GM23338 (cell line): ENCODE measurements around the gene L3MBTL4. TPM values are rescaled to one million over a fixed set of nuclear protein-coding genes. Genes with fewer than 3 reads are reported as not detected.

Experiments used
- ATAC-seq: fragments of 200-7000 bp; cut with Tn5 transposase; 3 replicates; pipeline ENCODE4 v1.9.1; 2020
- DNase-seq: peaks from one replicate; pipeline ENCODE4 v3.0.0-alpha.2; 2015; ENCODE audit warnings: low spot score
- H2AFZ ChIP-seq: fragments of 200-600 bp; sonication (generic); 2 replicates; pipeline ENCODE4 v1.8.0; 2016; ENCODE audit warnings: antibody characterized with exemption, mild to moderate bottlenecking, moderate library complexity
- H3F3A ChIP-seq: fragments of 200-600 bp; sonication (generic); replicated peaks from 2 replicates; pipeline ENCODE4 v1.8.0; 2017; ENCODE audit warnings: antibody characterized with exemption, mixed run types, low read depth
- H3K27ac ChIP-seq: fragments of 200-600 bp; sonication (generic); 2 replicates; pipeline ENCODE4 v1.6.1; 2016; ENCODE audit warnings: low read depth
- H3K27me3 ChIP-seq: fragments of 200-600 bp; sonication (generic); 2 replicates; pipeline ENCODE4 v1.8.0; 2016; ENCODE audit warnings: mild to moderate bottlenecking, mixed run types, moderate library complexity; ENCODE audit not compliant: insufficient read depth
- H3K36me3 ChIP-seq: fragments of 200-600 bp; sonication (generic); 2 replicates; pipeline ENCODE4 v1.8.0; 2016; ENCODE audit warnings: mild to moderate bottlenecking; ENCODE audit not compliant: insufficient read depth
- H3K4me1 ChIP-seq: fragments of 200-600 bp; sonication (generic); 2 replicates; pipeline ENCODE4 v1.8.0; 2016; ENCODE audit warnings: mild to moderate bottlenecking, moderate library complexity; ENCODE audit not compliant: insufficient read depth
- H3K4me2 ChIP-seq: fragments of 200-600 bp; sonication (generic); 2 replicates; pipeline ENCODE4 v1.7.1; 2017; ENCODE audit warnings: mixed run types
- H3K4me3 ChIP-seq: fragments of 200-600 bp; sonication (generic); 2 replicates; pipeline ENCODE4 v1.6.1; 2016; ENCODE audit warnings: mixed run types
- H3K79me2 ChIP-seq: fragments of 200-600 bp; sonication (generic); replicated peaks from 2 replicates; pipeline ENCODE4 v1.8.0; 2017; ENCODE audit warnings: mild to moderate bottlenecking; ENCODE audit not compliant: insufficient read depth
- H3K9me2 ChIP-seq: fragments of 200-600 bp; sonication (generic); 2 replicates; pipeline ENCODE4 v1.8.0; 2017; ENCODE audit not compliant: insufficient read depth
- H4K20me1 ChIP-seq: fragments of 200-600 bp; sonication (generic); replicated peaks from 2 replicates; pipeline ENCODE4 v1.8.0; 2017; ENCODE audit warnings: mild to moderate bottlenecking; ENCODE audit not compliant: insufficient read depth
- H3K27ac Mint-ChIP-seq: 2 replicates; pipeline ENCODE4 v1.8.0; 2020; ENCODE audit warnings: inconsistent platforms, mild to moderate bottlenecking, moderate library complexity, mixed read lengths
- H3K27me3 Mint-ChIP-seq: 3 replicates; pipeline ENCODE4 v1.8.0; 2022; ENCODE audit warnings: low read depth, mild to moderate bottlenecking, moderate library complexity, mixed read lengths, inconsistent platforms; ENCODE audit not compliant: insufficient read depth, poor library complexity
- H3K36me3 Mint-ChIP-seq: 3 replicates; pipeline ENCODE4 v1.8.0; 2021; ENCODE audit warnings: low read depth, mild to moderate bottlenecking, inconsistent platforms, moderate library complexity, mixed read lengths
- H3K4me1 Mint-ChIP-seq: 3 replicates; pipeline ENCODE4 v1.8.0; 2020; ENCODE audit warnings: mild to moderate bottlenecking, inconsistent platforms, mixed read lengths
- H3K4me3 Mint-ChIP-seq: 3 replicates; pipeline ENCODE4 v1.8.0; 2021; ENCODE audit warnings: moderate library complexity, mild to moderate bottlenecking, inconsistent platforms, mixed read lengths
- H3K9me3 Mint-ChIP-seq: 3 replicates; pipeline ENCODE4 v1.8.0; 2020; ENCODE audit warnings: moderate library complexity, mild to moderate bottlenecking, inconsistent platforms, mixed read lengths
- CREB1 ChIP-seq: fragments of 250-450 bp; sonication (Bioruptor Pico); IDR thresholded peaks from 2 replicates; pipeline ENCODE4 v1.5.0; 2020; ENCODE audit warnings: low read depth, mild to moderate bottlenecking, moderate library complexity
- CTCF ChIP-seq, 2 experiments: fragments of 200-600 bp in 1 of 2; sonication (generic) in 1 of 2; conservative IDR thresholded peaks; 2 replicates each; pipeline versions ENCODE4 v1.5.1 to v1.6.1; 2016 to 2017; ENCODE audit warnings: antibody characterized with exemption in 2 of 2, low read depth in 2 of 2, mild to moderate bottlenecking in 2 of 2, moderate library complexity in 1 of 2
- ETS1 ChIP-seq: IDR thresholded peaks from 2 replicates; pipeline ENCODE4 v1.6.1; 2016; ENCODE audit warnings: antibody characterized with exemption
- JUNB ChIP-seq: IDR thresholded peaks from one replicate; pipeline ENCODE4 v1.6.1; 2016; ENCODE audit warnings: antibody characterized with exemption; ENCODE audit not compliant: unreplicated experiment
- NANOG ChIP-seq: IDR thresholded peaks from 2 replicates; pipeline ENCODE4 v1.6.1; 2016; ENCODE audit warnings: antibody characterized with exemption, borderline replicate concordance
- POLR2AphosphoS5 ChIP-seq: IDR thresholded peaks from 2 replicates; pipeline ENCODE4 v1.6.1; 2016; ENCODE audit warnings: antibody characterized with exemption, low read depth
- REST ChIP-seq: IDR thresholded peaks from one replicate; pipeline ENCODE4 v1.6.1; 2018; ENCODE audit warnings: antibody characterized with exemption; ENCODE audit not compliant: unreplicated experiment
- ZNF114 ChIP-seq: fragments of 250-450 bp; sonication (Bioruptor Pico); IDR thresholded peaks from 2 replicates; pipeline ENCODE4 v1.5.0; 2020; ENCODE audit warnings: mild to moderate bottlenecking, moderate library complexity
- ZNF331 ChIP-seq: fragments of 250-450 bp; sonication (Bioruptor Pico); IDR thresholded peaks from 2 replicates; pipeline ENCODE4 v1.5.0; 2020; ENCODE audit warnings: low read depth, mild to moderate bottlenecking, moderate library complexity
- ZNF462 ChIP-seq: fragments of 250-450 bp; sonication (Bioruptor Pico); IDR thresholded peaks from 2 replicates; pipeline ENCODE4 v1.5.0; 2020; ENCODE audit warnings: mild to moderate bottlenecking, moderate library complexity
- polyA plus RNA-seq: library from polyadenylated mRNA; unstranded; fragments of >200 nt; fragmentation: Nextera tagmentation; extraction: Ambion mirVana; gene quantifications from 2 replicates; pipeline ENCODE4 v1.2.1, GENCODE V29; 2016
- total RNA-seq: library from RNA; depleted of rRNA; stranded (reverse); fragments of >200 nt; shearing (Covaris generic); gene quantifications from 2 replicates; pipeline ENCODE4 v1.2.3, GENCODE V29; 2014

Gene L3MBTL4
- total and polyA plus RNA-seq, 2 experiments from 2014 or later: 0.48 to 2.8 TPM

- peaks cover 13% of the 10 kb centered on the region for H3K4me1 Mint-ChIP-seq
- H3K36me3 Mint-ChIP-seq: no peaks in the 10 kb centered on the region
- Histone ChIP-seq H3K79me2 (no peaks in the 10 kb centered on the region), H4K20me1 (no peaks in the 10 kb centered on the region), H3K4me1 (peaks cover 10% of the 10 kb centered on the region; the same call in 1 of the 2 replicates), H3K4me2 (no peak overlapping the region), H3F3A (no peaks in the 10 kb centered on the region), H3K27me3 (0 out of 2 replicates have a peak, but pooled peaks cover under 1% of the 10 kb centered on the region), H3K9me2 (no peaks in the 10 kb centered on the region), H3K4me3 (no peak overlapping the region), H3K36me3 (no peaks in the 10 kb centered on the region), H2AFZ (peak overlapping the region; percentile 57), H3K27ac (no peak overlapping the region)
- no peak for DNase-seq
- no peak for TF ChIP-seq ETS1
- no peak for TF ChIP-seq JUNB
- TF ChIP-seq NANOG: no peak
- no peak for TF ChIP-seq ZNF114
- no peak for TF ChIP-seq REST
- TF ChIP-seq CTCF (conservative IDR thresholded peaks at IDR 0.05; ENCODE audit: low read depth in 2 of 2): no peak
- no peak for TF ChIP-seq POLR2AphosphoS5
- TF ChIP-seq ZNF462 (CRISPR knock-in tag): no peak
- no peak for TF ChIP-seq CREB1 (CRISPR knock-in tag)
- no peak for TF ChIP-seq ZNF331 (CRISPR knock-in tag)
- H3K9me3 Mint-ChIP-seq: no peaks in the 10 kb centered on the region
- no peak overlapping the region for H3K27ac Mint-ChIP-seq
- no peak for ATAC-seq
- peaks cover 2% of the 10 kb centered on the region for H3K27me3 Mint-ChIP-seq
- no peak overlapping the region for H3K4me3 Mint-ChIP-seq
Measured at GRCh38 chr18:6406910-6407470, 7.7 kb downstream of the L3MBTL4 start.
